ENCODE results near the gene SHANK2. TPM values are rescaled to one million over a fixed set of nuclear protein-coding genes. Genes with fewer than 3 reads are reported as not detected.

The SHANK2 gene
- polyA plus RNA-seq, 1 donor (not counting 4 experiments of a cell fraction or from before 2014, with no cell fraction given): 0.22 TPM

- H2AFZ ChIP-seq (ENCODE audit: control insufficient read depth, low read length): no peak overlapping the region
- H3K36me3 ChIP-seq (ENCODE audit: control insufficient read depth in 2 of 2, extremely low read depth in 1 of 2, insufficient read depth in 2 of 2, low read length in 2 of 2): no peaks in the 10 kb centered on the region
- TF ChIP-seq EZH2 (IDR thresholded peaks at IDR 0.05; ENCODE audit: low read length) (no peak), CTCF (optimal IDR thresholded peaks at IDR 0.05 in 1 of 3, IDR thresholded peaks at IDR 0.05 in 1 of 3, conservative IDR thresholded peaks at IDR 0.05 in 1 of 3; ENCODE audit: extremely low read depth in 1 of 3, insufficient read depth in 2 of 3, low read length in 3 of 3) (no peak)
- no peak overlapping the region for H3K4me2 ChIP-seq (ENCODE audit: control insufficient read depth, extremely low read depth, insufficient read depth, low read depth, low read length)
- H3K4me1 ChIP-seq (ENCODE audit: control insufficient read depth, extremely low read depth, insufficient read depth, low read length): no peaks in the 10 kb centered on the region
- H3K9me3 ChIP-seq (ENCODE audit: control insufficient read depth, low read depth, low read length): no peaks in the 10 kb centered on the region
- no peaks in the 10 kb centered on the region for H3K79me2 ChIP-seq (ENCODE audit: control insufficient read depth, insufficient read depth, low read length)
- H3K27me3 ChIP-seq (ENCODE audit: control insufficient read depth, extremely low read depth, insufficient read depth, low read length): no peaks in the 10 kb centered on the region
- H4K20me1 ChIP-seq (ENCODE audit: control insufficient read depth, extremely low read depth, insufficient read depth, low read length): no peaks in the 10 kb centered on the region
- H3K9ac ChIP-seq (ENCODE audit: control insufficient read depth, extremely low read depth, insufficient read depth, low read length): no peak overlapping the region
- no peaks in the 10 kb centered on the region for H3K9me1 ChIP-seq (ENCODE audit: control insufficient read depth, extremely low read depth, insufficient read depth, low read length)
- DNase-seq (ENCODE audit: low read depth, low spot score): no peak
- FAIRE-seq: no peak
- dilution Hi-C loops (cut with MboI; ENCODE audit: extremely low pct_ligation_motif_present, low sequenced_read_pairs): no loop called here
- no peak overlapping the region for H3K27ac ChIP-seq (ENCODE audit: control insufficient read depth, insufficient read depth, low read length)
- H3K4me3 ChIP-seq (ENCODE audit: control insufficient read depth in 2 of 3, extremely low read depth in 1 of 3, insufficient read depth in 2 of 3, low read depth in 1 of 3, low read length in 3 of 3): no peak overlapping the region
Measured at GRCh38 chr11:71232364-71232763, 20.0 kb downstream of the SHANK2 start.

- H3K9me3 ChIP-seq (ENCODE audit: control insufficient read depth, low read depth, low read length): no peaks in the 10 kb centered on the region
- dilution Hi-C loops (cut with MboI; ENCODE audit: extremely low pct_ligation_motif_present, low sequenced_read_pairs): no loop called here
- no peak for TF ChIP-seq CTCF (optimal IDR thresholded peaks at IDR 0.05 in 1 of 3, IDR thresholded peaks at IDR 0.05 in 1 of 3, conservative IDR thresholded peaks at IDR 0.05 in 1 of 3; ENCODE audit: extremely low read depth in 1 of 3, insufficient read depth in 2 of 3, low read length in 3 of 3)
- TF ChIP-seq EZH2 (IDR thresholded peaks at IDR 0.05; ENCODE audit: low read length): no peak
- no peak overlapping the region for H3K27ac ChIP-seq (ENCODE audit: control insufficient read depth, insufficient read depth, low read length)
- FAIRE-seq (no peak), DNase-seq (ENCODE audit: low read depth, low spot score) (no peak)
- H3K4me2 ChIP-seq (ENCODE audit: control insufficient read depth, extremely low read depth, insufficient read depth, low read depth, low read length): no peak overlapping the region
- no peaks in the 10 kb centered on the region for H3K79me2 ChIP-seq (ENCODE audit: control insufficient read depth, insufficient read depth, low read length)
- no peaks in the 10 kb centered on the region for H3K4me1 ChIP-seq (ENCODE audit: control insufficient read depth, extremely low read depth, insufficient read depth, low read length)
- no peaks in the 10 kb centered on the region for H4K20me1 ChIP-seq (ENCODE audit: control insufficient read depth, extremely low read depth, insufficient read depth, low read length)
- no peak overlapping the region for H3K9ac ChIP-seq (ENCODE audit: control insufficient read depth, extremely low read depth, insufficient read depth, low read length)
- H3K9me1 ChIP-seq (ENCODE audit: control insufficient read depth, extremely low read depth, insufficient read depth, low read length): no peaks in the 10 kb centered on the region
- no peaks in the 10 kb centered on the region for H3K36me3 ChIP-seq (ENCODE audit: control insufficient read depth in 2 of 2, extremely low read depth in 1 of 2, insufficient read depth in 2 of 2, low read length in 2 of 2)
- no peak overlapping the region for H3K4me3 ChIP-seq (ENCODE audit: control insufficient read depth in 2 of 3, extremely low read depth in 1 of 3, insufficient read depth in 2 of 3, low read depth in 1 of 3, low read length in 3 of 3)
- H2AFZ ChIP-seq (ENCODE audit: control insufficient read depth, low read length): no peak overlapping the region
- no peaks in the 10 kb centered on the region for H3K27me3 ChIP-seq (ENCODE audit: control insufficient read depth, extremely low read depth, insufficient read depth, low read length)
Measured at GRCh38 chr11:71228961-71229360, 23.4 kb downstream of the SHANK2 start.
